SK-N-SH treated with all-trans-retinoic acid at 6 μM for 48 hours (cell line): ENCODE results near the gene OSBPL5.

ENCODE experiments used
- CREB5 ChIP-seq: fragments of 250-450 bp; sonication (Bioruptor Pico); IDR thresholded peaks from 2 replicates; pipeline ENCODE4 v1.5.1; 2020; ENCODE audit warnings: low read depth, mild to moderate bottlenecking, moderate library complexity
- ESRRG ChIP-seq: fragments of 250-450 bp; sonication (Bioruptor Pico); IDR thresholded peaks from 2 replicates; pipeline ENCODE4 v1.6.1; 2021; ENCODE audit warnings: mild to moderate bottlenecking
- GLIS3 ChIP-seq: fragments of 250-450 bp; sonication (Bioruptor Pico); IDR thresholded peaks from 2 replicates; pipeline ENCODE4 v1.5.0; 2020; ENCODE audit warnings: mild to moderate bottlenecking, moderate library complexity
- PATZ1 ChIP-seq: fragments of 250-450 bp; sonication (Bioruptor Pico); IDR thresholded peaks from 2 replicates; pipeline ENCODE4 v1.8.0; 2020; ENCODE audit warnings: mild to moderate bottlenecking, moderate library complexity, borderline replicate concordance
- RARB ChIP-seq: fragments of 250-450 bp; sonication (Bioruptor Pico); IDR thresholded peaks from 2 replicates; pipeline ENCODE4 v1.8.0; 2021; ENCODE audit warnings: mild to moderate bottlenecking, moderate library complexity
- SNAI2 ChIP-seq: fragments of 250-450 bp; sonication (Bioruptor Pico); IDR thresholded peaks from 2 replicates; pipeline ENCODE4 v1.5.0; 2020; ENCODE audit warnings: mild to moderate bottlenecking, moderate library complexity
- TCF4 ChIP-seq: fragments of 250-450 bp; sonication (Bioruptor Pico); IDR thresholded peaks from 2 replicates; pipeline ENCODE4 v1.8.0; 2021; ENCODE audit warnings: mild to moderate bottlenecking, moderate library complexity, borderline replicate concordance
- TOX ChIP-seq: fragments of 250-450 bp; sonication (Bioruptor Pico); IDR thresholded peaks from 2 replicates; pipeline ENCODE4 v1.8.0; 2021; ENCODE audit warnings: mild to moderate bottlenecking, moderate library complexity, borderline replicate concordance
- TSHZ2 ChIP-seq: fragments of 250-450 bp; sonication (Bioruptor Pico); IDR thresholded peaks from 2 replicates; pipeline ENCODE4 v1.5.0; 2020; ENCODE audit warnings: mild to moderate bottlenecking, moderate library complexity
- ZFP3 ChIP-seq: fragments of 250-450 bp; sonication (Bioruptor Pico); IDR thresholded peaks from 2 replicates; pipeline ENCODE4 v1.5.0; 2020; ENCODE audit warnings: mild to moderate bottlenecking, moderate library complexity
- ZFP30 ChIP-seq: fragments of 450-650 bp; formaldehyde crosslinking; IDR thresholded peaks from 2 replicates; pipeline ENCODE4 v1.5.0; 2022; ENCODE audit warnings: mild to moderate bottlenecking, moderate library complexity
- ZNF565 ChIP-seq: fragments of 450-650 bp; formaldehyde crosslinking; conservative IDR thresholded peaks from 2 replicates; pipeline ENCODE4 v1.5.0; 2020; ENCODE audit warnings: low read depth, mild to moderate bottlenecking, moderate library complexity
- ZNF70 ChIP-seq: fragments of 450-650 bp; formaldehyde crosslinking; IDR thresholded peaks from 2 replicates; pipeline ENCODE4 v1.5.0; 2020; ENCODE audit warnings: mild to moderate bottlenecking, moderate library complexity

DNA sequence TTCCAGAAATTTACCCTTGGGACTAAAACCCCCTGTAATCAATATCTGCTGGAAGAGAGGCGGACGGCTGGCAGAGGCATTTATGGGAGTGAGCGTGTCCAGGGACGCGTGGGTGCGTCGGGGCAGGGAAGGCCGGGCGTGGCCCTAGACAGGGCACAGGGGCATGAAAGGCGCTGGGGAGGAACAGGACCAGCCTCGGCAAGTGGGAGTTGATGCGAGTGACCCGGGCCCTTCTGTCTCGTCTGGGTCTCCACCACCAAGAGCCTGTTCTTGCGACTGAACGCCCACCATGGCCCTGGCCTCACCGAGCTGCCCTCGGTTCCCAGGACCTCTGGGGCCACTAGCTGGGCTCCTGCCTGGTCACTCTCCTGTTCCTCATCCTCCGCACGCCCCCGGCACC is 17.5 kb downstream of the OSBPL5 start:
- TF ChIP-seq RARB (CRISPR knock-in tag) (no peak), TSHZ2 (CRISPR knock-in tag) (no peak), TCF4 (CRISPR knock-in tag) (no peak), ESRRG (CRISPR knock-in tag) (no peak), PATZ1 (CRISPR knock-in tag) (no peak), ZNF565 (no peak), SNAI2 (CRISPR knock-in tag) (no peak), CREB5 (CRISPR knock-in tag) (no peak), TOX (CRISPR knock-in tag) (no peak), ZFP30 (CRISPR knock-in tag) (no peak), ZNF70 (CRISPR knock-in tag) (no peak), GLIS3 (no peak), ZFP3 (no peak)
